GM13977 (cell line): ENCODE results near the gene DYNLT1.
"Not testable (repeated sequence)": the region's sequence is repeated elsewhere in the genome, so short reads cannot be mapped to it uniquely, and the experiment has no call there.

Experiments used
- DNase-seq: peaks from one replicate; pipeline ENCODE4 v3.0.0; 2012; ENCODE audit warnings: low spot score
- in situ Hi-C: fragments of 300-500 bp; cut with MboI; formaldehyde crosslinking; loops from one replicate; pipeline ENCODE4 v1.12.0; 2022; ENCODE audit warnings: low sequenced_read_pairs, low pct_unique_long_range_greater_than_20kb, mixed read lengths, inconsistent platforms; ENCODE audit not compliant: unreplicated experiment
- TF ChIP-seq, protein P1 (sequence below): IDR thresholded peaks from 2 replicates; pipeline ENCODE4 v1.5.1; 2012; ENCODE audit warnings: mild to moderate bottlenecking, control low read depth; ENCODE audit not compliant: insufficient read depth; ENCODE audit errors: extremely low read depth, missing control alignments

Gene DYNLT1

GRCh38 chr6:158638324-158638854, 6.2 kb downstream of the DYNLT1 start:
- DNase-seq: no peak
- in situ Hi-C loops: no loop called here
- TF ChIP-seq, protein P1, sequence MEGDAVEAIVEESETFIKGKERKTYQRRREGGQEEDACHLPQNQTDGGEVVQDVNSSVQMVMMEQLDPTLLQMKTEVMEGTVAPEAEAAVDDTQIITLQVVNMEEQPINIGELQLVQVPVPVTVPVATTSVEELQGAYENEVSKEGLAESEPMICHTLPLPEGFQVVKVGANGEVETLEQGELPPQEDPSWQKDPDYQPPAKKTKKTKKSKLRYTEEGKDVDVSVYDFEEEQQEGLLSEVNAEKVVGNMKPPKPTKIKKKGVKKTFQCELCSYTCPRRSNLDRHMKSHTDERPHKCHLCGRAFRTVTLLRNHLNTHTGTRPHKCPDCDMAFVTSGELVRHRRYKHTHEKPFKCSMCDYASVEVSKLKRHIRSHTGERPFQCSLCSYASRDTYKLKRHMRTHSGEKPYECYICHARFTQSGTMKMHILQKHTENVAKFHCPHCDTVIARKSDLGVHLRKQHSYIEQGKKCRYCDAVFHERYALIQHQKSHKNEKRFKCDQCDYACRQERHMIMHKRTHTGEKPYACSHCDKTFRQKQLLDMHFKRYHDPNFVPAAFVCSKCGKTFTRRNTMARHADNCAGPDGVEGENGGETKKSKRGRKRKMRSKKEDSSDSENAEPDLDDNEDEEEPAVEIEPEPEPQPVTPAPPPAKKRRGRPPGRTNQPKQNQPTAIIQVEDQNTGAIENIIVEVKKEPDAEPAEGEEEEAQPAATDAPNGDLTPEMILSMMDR: no peak

DNA sequence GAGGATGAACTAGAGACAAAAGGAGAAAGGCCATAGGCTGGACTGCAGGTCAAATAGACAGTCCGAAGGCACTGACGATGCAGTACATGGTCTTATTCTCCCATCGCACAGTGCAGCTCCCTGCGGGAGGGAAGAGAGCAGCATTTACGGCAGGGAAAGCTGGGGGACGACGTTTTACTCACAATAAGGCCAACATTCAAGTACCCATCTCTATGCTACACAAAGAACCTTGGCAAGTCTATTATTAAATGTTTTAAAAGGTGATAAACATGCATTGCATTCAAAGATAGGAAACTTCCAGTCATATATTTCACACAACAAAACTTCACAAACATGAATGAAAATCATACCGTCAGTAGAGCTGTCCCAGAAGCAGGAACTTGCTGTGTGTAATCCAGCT, 7.8 kb downstream of the DYNLT1 start:
- in situ Hi-C loops: no loop called here
- DNase-seq: no peak
- TF ChIP-seq, protein P1: no peak

- TF ChIP-seq, protein P1: no peak
- in situ Hi-C loops: no loop called here
- DNase-seq: no peak
These were observed 9.0 kb downstream of the DYNLT1 start for GRCh38 chr6:158635427-158636073.

GRCh38 chr6:158634695-158635426, 9.7 kb downstream of the DYNLT1 start:
- in situ Hi-C loops: no loop called here
- DNase-seq: no peak
- TF ChIP-seq, protein P1: no peak

DNA sequence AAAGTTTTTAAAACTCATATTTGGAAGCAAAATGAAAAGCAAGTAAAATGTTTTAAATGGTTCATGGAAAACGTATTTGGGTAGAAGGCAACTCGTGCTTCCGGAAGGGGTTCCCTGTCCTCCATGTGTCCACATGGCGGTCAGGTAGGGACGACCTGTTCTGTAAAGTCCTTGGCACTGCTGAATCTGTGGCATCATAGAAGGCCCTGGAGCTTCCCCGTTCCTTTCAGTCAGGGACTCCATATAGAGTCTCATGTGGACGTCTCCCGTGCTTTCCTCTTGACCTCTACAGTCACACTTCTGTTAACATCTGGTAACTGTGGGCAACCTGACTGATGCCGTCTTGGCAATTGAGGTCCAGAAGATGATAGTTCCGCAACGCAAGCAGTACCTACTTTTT, 11.4 kb downstream of the DYNLT1 start:
- DNase-seq: no peak
- in situ Hi-C loops: no loop called here
- TF ChIP-seq, protein P1: no peak

- in situ Hi-C loops, DNase-seq: not testable (repeated sequence)
These were observed 11.9 kb downstream of the DYNLT1 start for GRCh38 chr6:158632538-158633119.
